HG03571 (cell line): ENCODE results near the gene PRDM16.

Source experiments
- ATAC-seq: cut with Tn5 transposase; IDR thresholded peaks from one replicate; pipeline ENCODE4 v1.9.1; 2021; ENCODE audit not compliant: unreplicated experiment

The PRDM16 gene

GRCh38 chr1:3068564-3069431, at the start of gene PRDM16:
Gene PRDM16, plus strand, starts transcription at chr1:3069203. Its CDS starts 57 bp downstream, at chr1:3069260.
- no peak for ATAC-seq

- ATAC-seq = no peak
Measured at GRCh38 chr1:3019516-3020051, 49.4 kb upstream of the PRDM16 start.

- no peak for ATAC-seq
Measured at GRCh38 chr1:3020263-3020909, 48.6 kb upstream of the PRDM16 start.

- no peak for ATAC-seq
Measured at GRCh38 chr1:3021233-3021671, 47.8 kb upstream of the PRDM16 start, which contains the start of gene ACTRT2. Gene ACTRT2, plus strand, starts transcription at chr1:3021467. Its CDS starts 220 bp downstream, at chr1:3021687.

GRCh38 chr1:3021801-3022401, 47.1 kb upstream of the PRDM16 start:
- no peak for ATAC-seq

DNA sequence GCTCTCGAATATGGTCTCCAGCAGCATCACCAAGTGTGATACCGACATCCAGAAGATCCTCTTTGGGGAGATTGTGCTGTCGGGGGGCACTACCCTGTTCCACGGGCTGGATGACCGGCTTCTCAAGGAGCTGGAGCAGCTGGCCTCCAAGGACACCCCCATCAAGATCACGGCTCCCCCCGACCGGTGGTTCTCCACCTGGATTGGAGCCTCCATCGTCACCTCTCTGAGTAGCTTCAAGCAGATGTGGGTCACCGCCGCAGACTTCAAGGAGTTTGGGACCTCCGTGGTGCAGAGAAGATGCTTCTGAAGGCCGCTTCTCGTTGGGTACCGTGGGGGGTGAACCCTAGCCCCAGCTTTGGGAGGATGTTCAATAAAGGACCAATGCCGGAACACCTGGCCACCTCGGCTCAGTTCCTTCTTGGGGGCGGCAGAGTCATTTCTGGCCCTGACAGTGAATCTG, 46.5 kb upstream of the PRDM16 start:
- ATAC-seq = no peak

- ATAC-seq = no peak
Measured at GRCh38 chr1:3022976-3023375, 46.0 kb upstream of the PRDM16 start.

- no peak for ATAC-seq
Measured at GRCh38 chr1:3024019-3024418, 45.0 kb upstream of the PRDM16 start.

DNA sequence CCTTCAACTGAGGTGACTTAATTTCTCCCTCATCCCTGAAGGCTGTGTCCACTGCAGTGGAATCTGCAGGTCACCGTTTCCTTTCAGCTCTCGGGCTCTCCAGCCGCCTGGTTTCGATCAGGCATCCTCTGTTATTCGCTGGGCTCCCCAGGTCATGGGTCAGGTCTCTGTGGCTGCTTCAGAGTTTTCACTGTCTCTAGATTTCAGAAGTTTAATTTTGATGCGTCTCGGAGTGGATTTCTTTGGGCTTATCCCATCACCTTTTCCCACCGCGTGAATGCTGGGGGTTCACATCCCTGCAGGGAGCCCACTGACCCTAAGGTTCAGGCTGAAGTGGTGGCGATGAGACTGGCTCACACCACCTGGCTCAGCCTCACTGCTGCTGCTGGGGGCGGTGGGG, 44.4 kb upstream of the PRDM16 start:
- ATAC-seq = no peak

- ATAC-seq = no peak
Measured at GRCh38 chr1:3026124-3026523, 42.9 kb upstream of the PRDM16 start.

DNA sequence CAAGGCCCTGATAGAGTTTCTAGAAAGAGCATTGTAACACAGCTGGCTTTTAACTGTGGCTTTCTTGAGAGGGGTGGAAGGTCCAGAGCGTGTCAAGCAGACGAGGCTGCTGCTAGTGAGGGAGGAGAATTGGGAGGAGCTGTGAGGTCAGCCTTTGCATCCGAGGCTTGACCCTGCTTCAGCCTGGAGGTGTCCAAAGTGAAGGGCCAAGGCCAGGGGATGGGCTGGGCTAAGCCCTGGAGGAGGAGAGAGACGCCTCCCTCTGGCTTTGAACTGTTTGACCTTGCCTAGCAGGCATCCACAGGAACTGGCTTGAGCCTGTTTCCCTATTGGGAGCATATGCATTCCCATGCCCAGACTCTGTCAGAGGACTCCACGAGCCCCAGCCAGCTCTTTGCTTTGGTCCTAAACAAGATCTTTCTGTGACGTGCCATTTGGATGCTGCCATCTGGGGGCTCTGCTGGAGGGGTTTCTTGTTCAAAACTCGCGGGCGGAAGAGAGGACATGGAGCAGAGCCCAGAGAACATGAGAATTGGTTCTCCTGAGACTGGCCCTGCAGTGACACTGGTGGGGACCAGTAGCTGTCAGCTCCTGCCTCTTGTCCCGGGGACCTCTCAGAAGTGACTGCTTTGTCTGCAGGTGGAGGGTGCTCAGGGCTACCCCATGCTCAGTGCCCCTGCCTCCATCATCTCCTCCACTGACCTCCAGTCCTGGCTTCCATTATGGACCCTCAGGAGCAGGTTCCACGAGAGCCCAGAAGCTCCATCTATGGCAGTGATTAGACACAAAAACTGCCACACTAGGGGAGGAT, 42.2 kb upstream of the PRDM16 start:
- no peak for ATAC-seq

DNA sequence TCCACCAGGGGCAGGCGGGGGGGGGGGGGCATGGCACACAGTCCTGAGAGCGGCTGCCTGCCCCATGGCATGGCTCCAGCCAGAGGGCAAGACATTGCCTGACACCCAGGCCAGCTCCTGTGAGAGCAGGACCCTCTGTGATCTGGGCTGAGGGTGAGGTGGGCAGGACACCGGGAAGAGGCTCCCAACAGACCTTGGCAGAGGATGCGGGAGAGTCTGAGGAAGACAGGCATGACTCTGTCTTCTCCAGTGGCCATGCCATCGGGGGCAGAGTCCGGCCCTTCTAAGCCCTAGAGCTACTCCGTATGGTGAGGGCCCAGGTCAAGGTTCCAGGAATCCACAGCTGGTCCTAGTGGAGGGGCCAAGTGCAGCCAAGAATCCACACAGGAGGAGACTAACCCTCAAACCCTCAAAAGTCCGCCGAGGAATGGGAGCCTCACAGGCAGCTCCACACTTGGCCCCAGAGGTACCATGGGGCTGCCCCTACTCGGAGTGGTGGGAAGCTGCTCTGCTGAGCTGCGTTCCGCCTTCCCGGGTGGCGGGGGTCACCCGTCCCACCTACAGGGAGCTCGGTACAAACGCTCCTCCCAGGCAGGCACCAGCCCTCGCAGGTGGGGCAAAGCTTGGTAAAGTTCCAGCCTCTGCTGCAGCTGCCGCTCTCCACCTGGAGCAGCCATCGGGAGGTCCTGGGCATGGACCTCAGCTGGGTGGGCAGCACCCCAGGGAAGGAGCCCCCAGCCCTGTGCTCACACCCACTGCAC, 41.2 kb upstream of the PRDM16 start:
- ATAC-seq = no peak

DNA sequence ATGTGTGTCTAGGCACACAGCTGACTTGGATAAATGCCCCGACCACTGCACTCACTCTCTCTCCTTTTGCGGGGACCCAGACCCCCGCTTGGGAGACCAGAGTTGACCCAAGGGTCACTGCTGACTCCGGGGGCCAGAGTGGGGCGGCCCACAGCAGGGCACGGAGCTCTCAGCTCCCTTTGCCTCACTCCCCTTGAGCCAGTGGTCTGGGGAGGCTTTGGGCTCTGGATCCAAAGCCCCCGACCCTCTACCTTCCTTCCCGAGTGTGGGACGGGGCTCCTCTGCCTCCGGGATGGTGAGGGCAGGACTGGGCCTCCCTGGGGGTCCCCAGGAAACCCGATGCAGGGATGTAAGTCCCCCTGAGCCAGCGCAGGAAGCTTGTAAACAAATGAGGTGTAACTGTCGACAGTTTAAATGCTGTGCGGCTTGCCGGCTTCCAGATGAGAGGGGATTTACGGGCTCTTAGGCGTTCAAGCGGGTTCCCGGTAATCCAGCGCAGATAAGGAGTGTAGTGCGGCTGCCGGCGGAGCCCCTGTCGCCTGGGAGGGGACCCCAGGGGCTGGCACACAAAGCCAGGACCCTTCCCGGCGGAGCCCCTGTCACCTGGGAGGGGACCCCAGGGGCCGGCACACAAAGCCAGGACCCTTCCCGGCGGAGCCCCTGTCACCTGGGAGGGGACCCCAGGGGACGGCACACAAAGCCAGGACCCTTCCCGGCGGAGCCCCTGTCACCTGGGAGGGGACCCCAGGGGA, 40.3 kb upstream of the PRDM16 start:
- no peak for ATAC-seq

DNA sequence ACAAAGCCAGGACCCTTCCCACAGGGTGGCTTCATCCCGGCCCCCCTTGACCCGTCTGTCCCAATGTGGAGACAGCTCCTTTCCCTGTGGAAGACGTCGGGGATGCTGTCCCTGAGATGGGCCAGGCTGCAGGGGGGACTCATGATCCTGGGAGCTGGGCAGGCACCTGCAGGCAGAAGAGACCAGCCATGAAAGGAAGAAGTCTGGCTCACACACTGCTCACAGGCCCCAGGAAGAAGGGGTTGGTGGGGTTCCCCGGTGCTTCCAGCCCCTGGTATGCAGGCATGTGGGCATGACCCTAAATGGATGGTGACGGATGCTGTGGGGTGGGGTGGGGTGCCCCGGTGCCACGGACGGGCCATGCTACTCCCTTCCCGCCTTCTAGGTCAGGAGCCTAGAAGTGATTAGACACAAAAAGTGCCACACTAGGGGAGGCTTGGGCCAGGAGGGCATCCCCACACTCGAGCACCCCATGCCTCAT, 39.5 kb upstream of the PRDM16 start:
- no peak for ATAC-seq

DNA sequence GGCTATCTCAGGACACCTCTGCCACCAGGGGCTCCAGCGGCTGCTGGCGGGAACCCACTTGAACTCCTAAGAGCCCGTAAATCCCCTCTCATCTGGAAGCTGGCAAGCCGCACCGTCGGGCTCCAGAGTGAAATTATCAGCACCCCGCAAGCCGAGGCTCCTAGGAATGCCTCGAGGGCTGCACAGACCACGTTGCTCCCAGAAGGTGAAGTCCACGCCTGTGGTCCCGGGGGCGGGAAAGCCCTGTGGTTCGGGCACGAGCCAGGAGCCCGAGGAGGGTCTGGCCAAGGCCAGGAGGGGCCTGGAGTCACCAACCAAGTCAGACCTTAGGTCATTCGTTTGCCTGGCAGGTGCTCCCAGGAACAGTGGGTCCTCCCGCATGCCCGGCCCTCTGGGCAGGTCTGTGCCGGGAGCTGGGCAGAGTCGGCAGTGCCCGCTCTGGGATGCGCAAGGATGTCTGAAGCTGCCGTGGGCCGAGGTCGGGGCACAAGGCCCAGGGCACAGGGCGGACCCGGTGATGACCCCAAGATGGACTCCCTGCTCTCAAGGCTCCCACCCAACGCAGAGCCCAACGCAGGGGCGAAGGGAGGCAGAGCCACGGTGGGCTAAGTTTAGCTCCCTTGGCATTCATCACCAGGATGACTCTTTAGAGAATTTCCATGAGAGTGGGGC, 38.9 kb upstream of the PRDM16 start:
- ATAC-seq = no peak

GRCh38 chr1:3030663-3031381, 38.2 kb upstream of the PRDM16 start:
- no peak for ATAC-seq

DNA sequence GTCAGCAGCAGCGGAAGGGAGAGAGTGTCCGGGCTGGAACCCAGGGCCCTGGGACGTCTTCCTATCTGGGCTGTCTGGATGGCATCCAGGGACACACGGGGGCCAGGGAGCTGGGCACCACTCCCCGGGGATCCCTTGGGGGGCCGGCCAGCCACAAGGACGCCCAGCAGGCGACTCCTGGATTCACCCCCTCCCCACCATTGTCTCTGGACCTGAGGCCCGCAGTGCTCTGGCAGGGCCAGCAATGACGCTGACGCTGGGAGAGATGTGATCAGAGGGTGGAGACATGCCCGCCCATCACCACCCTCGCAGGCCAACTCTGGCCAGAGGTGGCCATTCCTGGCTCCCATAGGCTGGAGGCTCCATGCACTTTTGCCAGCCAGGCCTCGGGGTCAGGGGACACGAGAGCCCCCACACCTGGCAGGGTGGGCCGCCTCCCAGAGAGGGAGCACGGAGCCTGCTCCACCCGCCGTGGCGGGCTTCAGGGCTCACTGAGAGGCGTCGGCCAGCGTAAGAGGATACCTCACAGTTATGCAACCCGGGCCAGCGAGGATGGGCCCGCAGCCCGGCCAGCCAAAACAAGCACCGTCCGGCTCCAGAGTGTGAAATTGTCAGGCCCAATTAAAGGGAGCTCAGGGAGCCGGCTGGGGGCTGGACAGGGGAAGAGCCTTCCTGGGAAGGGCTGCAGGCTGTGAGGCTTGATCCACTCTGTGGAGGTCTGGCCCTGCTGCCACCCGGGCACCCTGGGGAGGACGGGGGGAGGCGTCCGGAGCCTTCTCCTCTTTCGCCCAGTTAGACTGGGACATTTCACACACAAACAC, 37.4 kb upstream of the PRDM16 start:
- ATAC-seq = no peak
